Measurements from ENCODE around the gene SEL1L2.

Gene SEL1L2

DNA sequence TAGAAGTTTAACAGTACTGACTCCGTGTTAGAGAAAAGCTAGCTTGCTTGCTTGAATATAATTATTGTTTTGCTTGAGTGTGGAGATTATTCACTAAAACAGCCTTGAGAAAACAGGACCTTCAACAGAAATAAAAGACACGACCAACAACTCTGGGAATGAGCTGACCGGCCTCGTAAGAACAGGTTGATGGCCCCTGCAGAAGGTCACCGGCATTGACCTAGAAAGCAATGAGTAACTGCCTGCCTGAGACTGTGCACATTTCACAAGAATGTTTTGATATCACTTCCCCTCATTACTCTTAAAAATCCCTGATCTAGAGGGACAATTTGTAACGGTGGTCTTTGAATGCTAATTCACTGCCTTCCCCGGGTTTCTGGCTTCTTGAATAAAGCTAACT is 49.4 kb downstream of the SEL1L2 start:
- Histone ChIP-seq H3K4me2 (ENCODE audit: low read length) (no peak overlapping the region), H3K36me3 (ENCODE audit: control insufficient read depth, low read length) (no peaks in the 10 kb centered on the region), H3F3A (ENCODE audit: control insufficient read depth, insufficient read depth) (no peaks in the 10 kb centered on the region), H3K9me3 (ENCODE audit: control insufficient read depth, insufficient read depth, low read length) (no peaks in the 10 kb centered on the region), H3K27ac (ENCODE audit: low read depth, low read length) (no peak overlapping the region), H3K4me1 (ENCODE audit: control insufficient read depth, low read length) (no peaks in the 10 kb centered on the region), H3K27me3 (ENCODE audit: control insufficient read depth, low read length) (no peaks in the 10 kb centered on the region), H3K9me2 (replicated peaks; ENCODE audit: control insufficient read depth, low read length) (no peaks in the 10 kb centered on the region), H3K4me3 (ENCODE audit: low read length) (no peak overlapping the region), H4K20me1 (ENCODE audit: control insufficient read depth, insufficient read depth, low read depth, low read length) (no peaks in the 10 kb centered on the region), H3K79me2 (ENCODE audit: control insufficient read depth, low read length) (no peaks in the 10 kb centered on the region)
- TF ChIP-seq EZH2phosphoT487 (IDR thresholded peaks at IDR 0.05; ENCODE audit: borderline replicate concordance, low read length), result no peak
- TF ChIP-seq, protein P1, sequence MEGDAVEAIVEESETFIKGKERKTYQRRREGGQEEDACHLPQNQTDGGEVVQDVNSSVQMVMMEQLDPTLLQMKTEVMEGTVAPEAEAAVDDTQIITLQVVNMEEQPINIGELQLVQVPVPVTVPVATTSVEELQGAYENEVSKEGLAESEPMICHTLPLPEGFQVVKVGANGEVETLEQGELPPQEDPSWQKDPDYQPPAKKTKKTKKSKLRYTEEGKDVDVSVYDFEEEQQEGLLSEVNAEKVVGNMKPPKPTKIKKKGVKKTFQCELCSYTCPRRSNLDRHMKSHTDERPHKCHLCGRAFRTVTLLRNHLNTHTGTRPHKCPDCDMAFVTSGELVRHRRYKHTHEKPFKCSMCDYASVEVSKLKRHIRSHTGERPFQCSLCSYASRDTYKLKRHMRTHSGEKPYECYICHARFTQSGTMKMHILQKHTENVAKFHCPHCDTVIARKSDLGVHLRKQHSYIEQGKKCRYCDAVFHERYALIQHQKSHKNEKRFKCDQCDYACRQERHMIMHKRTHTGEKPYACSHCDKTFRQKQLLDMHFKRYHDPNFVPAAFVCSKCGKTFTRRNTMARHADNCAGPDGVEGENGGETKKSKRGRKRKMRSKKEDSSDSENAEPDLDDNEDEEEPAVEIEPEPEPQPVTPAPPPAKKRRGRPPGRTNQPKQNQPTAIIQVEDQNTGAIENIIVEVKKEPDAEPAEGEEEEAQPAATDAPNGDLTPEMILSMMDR (IDR thresholded peaks at IDR 0.05; ENCODE audit: low read depth, low read length, poor library complexity, severe bottlenecking), result no peak

DNA sequence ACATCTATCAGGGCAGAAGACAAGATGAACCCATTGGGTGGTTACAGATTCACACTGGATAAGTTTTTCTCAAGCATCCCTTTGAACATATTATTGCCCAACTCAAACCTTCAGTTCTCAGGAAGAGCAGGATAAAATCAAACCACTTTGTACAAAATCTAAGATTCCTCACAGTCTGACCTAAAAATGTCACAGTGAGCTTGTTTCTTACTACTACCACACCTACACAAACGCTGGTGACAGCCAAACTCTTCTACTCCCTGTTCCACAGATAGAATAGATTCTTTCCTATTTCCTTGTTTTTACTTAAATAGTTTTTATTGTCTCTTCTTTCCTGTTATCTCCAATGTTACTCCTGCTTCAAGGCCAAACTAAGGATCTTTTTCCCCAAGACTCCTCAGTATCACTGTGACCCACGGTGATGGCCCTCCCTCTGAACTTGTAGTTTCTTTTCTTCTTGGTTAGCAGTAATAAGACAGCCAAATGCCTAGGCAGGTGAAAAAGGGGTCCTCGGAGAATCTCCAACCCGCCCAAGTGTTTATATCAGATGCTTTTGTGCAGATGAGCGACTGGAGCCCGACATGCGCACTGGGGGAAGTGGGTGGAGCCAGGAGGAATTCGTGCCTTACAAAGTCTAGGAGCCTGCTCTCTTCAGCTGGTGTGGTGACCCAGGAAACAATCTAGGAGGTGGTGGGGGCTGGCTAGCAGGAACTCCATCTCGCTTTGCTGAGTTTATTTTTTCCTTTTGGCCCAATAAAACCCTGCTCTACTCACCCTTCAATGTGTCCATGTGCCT is 53.4 kb downstream of the SEL1L2 start:
- Histone ChIP-seq H3K4me2 (ENCODE audit: low read length) (no peak overlapping the region), H3K36me3 (ENCODE audit: control insufficient read depth, low read length) (no peaks in the 10 kb centered on the region)

DNA sequence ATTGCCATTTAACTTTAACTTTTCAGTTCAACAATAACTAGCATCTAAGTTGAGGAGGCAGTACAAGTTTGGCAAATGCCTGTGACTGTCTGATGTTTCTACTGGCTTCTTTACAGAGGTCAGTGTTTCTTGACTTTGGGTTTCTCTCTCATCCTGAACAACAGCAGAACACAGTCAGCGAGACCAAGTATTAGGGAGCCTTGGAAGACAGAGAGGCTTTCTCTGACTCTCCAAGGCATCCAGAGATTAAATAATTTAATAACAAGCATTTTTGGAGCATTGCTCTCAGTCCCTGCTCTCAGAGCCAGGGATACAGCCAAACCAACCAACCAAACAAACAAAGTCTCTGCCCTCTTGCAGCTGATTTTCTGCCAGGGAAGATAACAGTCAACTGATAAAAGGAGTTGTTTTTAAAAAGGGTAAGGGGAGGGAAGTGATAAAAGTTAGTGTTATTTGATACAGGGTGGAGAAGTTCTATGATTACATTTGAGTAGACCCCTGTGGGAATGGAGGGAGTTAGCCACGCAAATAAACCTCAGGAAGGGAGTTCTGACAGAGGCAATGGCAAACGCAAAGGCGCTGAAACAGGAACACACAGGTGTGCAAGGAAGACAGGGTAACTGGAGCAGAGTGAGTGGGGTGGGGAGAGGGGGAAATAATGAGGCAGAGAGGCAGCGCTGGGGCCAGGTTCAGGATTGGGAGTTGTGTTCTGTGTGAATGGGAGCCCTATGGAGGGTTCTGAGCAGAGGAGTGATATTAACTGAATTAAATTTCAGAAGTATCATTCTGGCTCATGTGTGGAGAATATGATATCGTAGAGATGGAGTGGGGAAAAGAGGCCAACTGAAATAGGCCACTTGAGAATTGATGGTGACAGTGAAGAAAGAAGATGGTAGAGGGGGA is 55.2 kb downstream of the SEL1L2 start:
- no peaks in the 10 kb centered on the region for H3K36me3 ChIP-seq (ENCODE audit: control insufficient read depth, low read length)
- H3K27me3 ChIP-seq (ENCODE audit: control insufficient read depth, low read length), result no peaks in the 10 kb centered on the region
- no peak overlapping the region for H3K4me2 ChIP-seq (ENCODE audit: low read length)
- H3K9me2 ChIP-seq (replicated peaks; ENCODE audit: control insufficient read depth, low read length), result no peaks in the 10 kb centered on the region
- H3F3A ChIP-seq (ENCODE audit: control insufficient read depth, insufficient read depth), result no peaks in the 10 kb centered on the region
- no peak overlapping the region for H3K27ac ChIP-seq (ENCODE audit: low read depth, low read length)
- H3K4me1 ChIP-seq (ENCODE audit: control insufficient read depth, low read length), result no peaks in the 10 kb centered on the region
- H3K4me3 ChIP-seq (ENCODE audit: low read length), result no peak overlapping the region
- TF ChIP-seq, protein P1 (IDR thresholded peaks at IDR 0.05; ENCODE audit: low read depth, low read length, poor library complexity, severe bottlenecking), result no peak
- TF ChIP-seq EZH2phosphoT487 (IDR thresholded peaks at IDR 0.05; ENCODE audit: borderline replicate concordance, low read length), result no peak
- H3K9me3 ChIP-seq (ENCODE audit: control insufficient read depth, insufficient read depth, low read length), result no peaks in the 10 kb centered on the region
- H3K79me2 ChIP-seq (ENCODE audit: control insufficient read depth, low read length), result no peaks in the 10 kb centered on the region
- no peaks in the 10 kb centered on the region for H4K20me1 ChIP-seq (ENCODE audit: control insufficient read depth, insufficient read depth, low read depth, low read length)

More for the DNA sequence above, 53.4 kb downstream of the SEL1L2 start:
- no peaks in the 10 kb centered on the region for H3K27me3 ChIP-seq (ENCODE audit: control insufficient read depth, low read length)
- no peaks in the 10 kb centered on the region for H3K4me1 ChIP-seq (ENCODE audit: control insufficient read depth, low read length)
- H4K20me1 ChIP-seq (ENCODE audit: control insufficient read depth, insufficient read depth, low read depth, low read length), result no peaks in the 10 kb centered on the region
- no peaks in the 10 kb centered on the region for H3K79me2 ChIP-seq (ENCODE audit: control insufficient read depth, low read length)
- no peak overlapping the region for H3K27ac ChIP-seq (ENCODE audit: low read depth, low read length)
- no peaks in the 10 kb centered on the region for H3K9me3 ChIP-seq (ENCODE audit: control insufficient read depth, insufficient read depth, low read length)
- no peak overlapping the region for H3K4me3 ChIP-seq (ENCODE audit: low read length)
- TF ChIP-seq EZH2phosphoT487 (IDR thresholded peaks at IDR 0.05; ENCODE audit: borderline replicate concordance, low read length), result no peak
- TF ChIP-seq, protein P1 (IDR thresholded peaks at IDR 0.05; ENCODE audit: low read depth, low read length, poor library complexity, severe bottlenecking), result no peak
- H3K9me2 ChIP-seq (replicated peaks; ENCODE audit: control insufficient read depth, low read length), result no peaks in the 10 kb centered on the region
- H3F3A ChIP-seq (ENCODE audit: control insufficient read depth, insufficient read depth), result no peaks in the 10 kb centered on the region
